Measurements from ENCODE around the gene HS3ST2.
A peak's percentile ranks its signal among the peaks of the same experiment; 100 is the strongest.

GRCh38 chr16:22898874-22899348 lies 84.9 kb downstream of the HS3ST2 start:
- TF ChIP-seq EZH2 (IDR thresholded peaks at IDR 0.05; ENCODE audit: insufficient read depth, low read length) (no peak), CTCF (IDR thresholded peaks at IDR 0.05; ENCODE audit: insufficient read depth, low read depth, low read length) (peak; percentile 64)
